HepG2 (cell line): ENCODE measurements around the gene IRX3. TPM values are rescaled to one million over a fixed set of nuclear protein-coding genes. Genes with fewer than 3 reads are reported as not detected.

ENCODE experiments used
- ATAC-seq: fragments of 200-7000 bp; cut with Tn5 transposase; 3 replicates; pipeline ENCODE4 v1.9.1; 2020; ENCODE audit warnings: mild to moderate bottlenecking, moderate library complexity
- BruUV-seq: library from RNA; stranded (reverse); fragments of 400-500 nt; replicated peaks from 2 replicates; lab custom pipeline; 2021; lab: Mats Ljungman, UMichigan
- CTCF ChIA-PET: fragments of 300-600 bp; formaldehyde crosslinking; extraction: SDS; loops from one replicate; lab custom pipeline; 2021; ENCODE audit warnings: low total read pairs, inconsistent platforms, low intra/inter-chr PET ratio; lab: Yijun Ruan, JAX
- POLR2A ChIA-PET: fragments of 350-600 bp; sonication (Branson Sonifier 250); formaldehyde crosslinking; loops from one replicate; lab custom pipeline; 2020; ENCODE audit warnings: antibody characterized with exemption, inconsistent platforms; lab: Yijun Ruan, JAX
- DNase-seq: peaks from one replicate; pipeline ENCODE4 v3.0.0-alpha.2; 2015; ENCODE audit warnings: low spot score
- FAIRE-seq: peaks from 3 replicates; lab custom pipeline; 2011; peaks lifted over from hg19 to GRCh38; lab: Jason Lieb, UNC
- H2AFZ ChIP-seq: one replicate; pipeline ENCODE4 v1.6.1; 2011; ENCODE audit warnings: low read length, inconsistent platforms
- H3K27ac ChIP-seq: fragments of 300-600 bp; 3 replicates; pipeline ENCODE4 v1.8.0; 2011; ENCODE audit warnings: mixed run types, mild to moderate bottlenecking, mixed read lengths, low read length, inconsistent platforms; ENCODE audit not compliant: insufficient read depth; ENCODE audit errors: extremely low read length
- H3K27me3 ChIP-seq, 2 experiments: fragments of 200-600 bp in 1 of 2; 2 replicates in 1 of 2; 3 replicates in 1 of 2; pipeline versions ENCODE4 v1.6.0 to v1.8.0; 2011; ENCODE audit warnings: low read length in 2 of 2, mild to moderate bottlenecking in 2 of 2, moderate library complexity in 2 of 2, inconsistent platforms in 1 of 2; ENCODE audit not compliant: insufficient read depth in 2 of 2, control insufficient read depth in 1 of 2
- H3K36me3 ChIP-seq, 2 experiments: fragments of 200-600 bp in 1 of 2; replicated peaks in 1 of 2; 2 replicates in 1 of 2; 3 replicates in 1 of 2; pipeline versions ENCODE4 v1.5.1 to v1.8.0; 2011; ENCODE audit warnings: low read length in 2 of 2, inconsistent platforms in 1 of 2; ENCODE audit not compliant: insufficient read depth in 2 of 2, control insufficient read depth in 1 of 2
- H3K4me1 ChIP-seq: 2 replicates; pipeline ENCODE4 v1.5.1; 2012; ENCODE audit warnings: low read length, inconsistent platforms; ENCODE audit not compliant: insufficient read depth
- H3K4me2 ChIP-seq: 2 replicates; pipeline ENCODE4 v1.6.0; 2011; ENCODE audit warnings: low read depth, low read length, inconsistent platforms
- H3K4me3 ChIP-seq, 3 experiments: fragments of 200-600 bp in 1 of 3; sonication (generic), shearing (Covaris generic) in 1 of 3; replicated peaks in 1 of 3; 2 replicates each; pipeline ENCODE4 v1.5.1; 2011 to 2016; ENCODE audit warnings: low read length in 3 of 3, inconsistent platforms in 2 of 3, low read depth in 2 of 3, mild to moderate bottlenecking in 2 of 3, control low read depth in 1 of 3, mixed read lengths in 1 of 3; ENCODE audit not compliant: insufficient read depth in 1 of 3
- H3K79me2 ChIP-seq: one replicate; pipeline ENCODE4 v1.6.1; 2011; ENCODE audit warnings: low read length, inconsistent platforms; ENCODE audit not compliant: insufficient read depth
- H3K9ac ChIP-seq: 2 replicates; pipeline ENCODE4 v1.6.0; 2011; ENCODE audit warnings: mild to moderate bottlenecking, low read depth, low read length, inconsistent platforms; ENCODE audit not compliant: insufficient read depth
- H3K9me3 ChIP-seq: 2 replicates; pipeline ENCODE4 v1.5.1; 2012; ENCODE audit warnings: mild to moderate bottlenecking, low read length
- H4K20me1 ChIP-seq: 2 replicates; pipeline ENCODE4 v1.6.0; 2011; ENCODE audit warnings: inconsistent platforms, mild to moderate bottlenecking, low read length, moderate library complexity; ENCODE audit not compliant: insufficient read depth
- GTF2F1 ChIP-seq: fragments of 150-350 bp; IDR thresholded peaks from 2 replicates; pipeline ENCODE4 v1.6.1; 2014; ENCODE audit warnings: low read length
- LCORL ChIP-seq, 2 experiments: fragments of 450-650 bp in 1 of 2; sonication (generic) in 1 of 2; formaldehyde crosslinking in 1 of 2; IDR thresholded peaks; 2 replicates each; pipeline versions ENCODE4 v1.5.0 to v1.6.1; 2017 to 2020; ENCODE audit warnings: antibody characterized with exemption in 1 of 2, missing genetic modification reagents in 1 of 2
- MED1 ChIP-seq: sonication (generic); formaldehyde crosslinking; IDR thresholded peaks from 2 replicates; pipeline ENCODE4 v1.4.0; 2020; ENCODE audit warnings: missing genetic modification reagents
- NR2F6 ChIP-seq, 2 experiments: IDR thresholded peaks; 2 replicates each; pipeline ENCODE4 v1.6.1; 2016; ENCODE audit warnings: antibody characterized with exemption in 1 of 2, mild to moderate bottlenecking in 1 of 2
- POGZ ChIP-seq: sonication (generic); formaldehyde crosslinking; IDR thresholded peaks from 2 replicates; pipeline ENCODE4 v1.4.0; 2020; ENCODE audit warnings: mild to moderate bottlenecking, missing genetic modification reagents
- STAT6 ChIP-seq: sonication (generic); formaldehyde crosslinking; IDR thresholded peaks from 2 replicates; pipeline ENCODE4 v1.4.0; 2020; ENCODE audit warnings: missing genetic modification reagents, mild to moderate bottlenecking, borderline replicate concordance
- XRCC5 ChIP-seq: fragments of 200-400 bp; formaldehyde crosslinking; optimal IDR thresholded peaks from 2 replicates; pipeline ENCODE3; 2017; ENCODE audit warnings: mild to moderate bottlenecking, low read length
- ZBTB33 ChIP-seq: sonication (generic); formaldehyde crosslinking; IDR thresholded peaks from 2 replicates; pipeline ENCODE4 v1.4.0; 2020; ENCODE audit warnings: missing genetic modification reagents
- ZNF281 ChIP-seq: sonication (generic); formaldehyde crosslinking; IDR thresholded peaks from 2 replicates; pipeline ENCODE4 v1.4.0; 2020; ENCODE audit warnings: missing genetic modification reagents, borderline replicate concordance
- ZNF33B ChIP-seq: sonication (generic); formaldehyde crosslinking; IDR thresholded peaks from 2 replicates; pipeline ENCODE4 v1.5.1; 2020; ENCODE audit warnings: mild to moderate bottlenecking, missing genetic modification reagents
- ZNF543 ChIP-seq: sonication (generic); formaldehyde crosslinking; IDR thresholded peaks from 2 replicates; pipeline ENCODE4 v1.4.0; 2020; ENCODE audit warnings: mild to moderate bottlenecking, missing genetic modification reagents
- ZNF710 ChIP-seq: sonication (generic); formaldehyde crosslinking; IDR thresholded peaks from 2 replicates; pipeline ENCODE4 v1.5.0; 2020; ENCODE audit warnings: mild to moderate bottlenecking, missing genetic modification reagents, borderline replicate concordance
- ZSCAN21 ChIP-seq: sonication (generic); formaldehyde crosslinking; IDR thresholded peaks from 2 replicates; pipeline ENCODE4 v1.8.0; 2022; ENCODE audit warnings: mild to moderate bottlenecking, missing genetic modification reagents, moderate library complexity, borderline replicate concordance
- WGBS: methylation state at CpG from one replicate; pipeline ENCODE4 v1.1.6; 2017; ENCODE audit warnings: low lambda C conversion rate; 5-methylcytosine and 5-hydroxymethylcytosine counted together
- in situ Hi-C: cut with HindIII; loops from 2 replicates; pipeline ENCODE4 v1.10.0; 2017; ENCODE audit warnings: low pct_unique_long_range_greater_than_20kb; ENCODE audit not compliant: extremely low pct_ligation_motif_present
- intact Hi-C: fragments of 100-400 bp; cut with micrococcal nuclease; formaldehyde crosslinking; loops from one replicate; pipeline ENCODE4 v1.10.0; 2022; ENCODE audit not compliant: unreplicated experiment
- polyA plus RNA-seq, 8 experiments: library from polyadenylated mRNA; depleted of rRNA in 3 of 8; stranded (reverse) in 7 of 8; unstranded in 1 of 8; fragments of >200 nt; fragmentation: Illumina TruSeq in 4 of 8; extraction: Trizol in 4 of 8; gene quantifications; 2 replicates each; pipeline versions ENCODE4 v1.2.1 to v1.2.3, GENCODE V29; 2011 to 2016; ENCODE audit warnings: low read depth in 4 of 8, missing spikeins in 1 of 8, mixed read lengths in 1 of 8; ENCODE audit not compliant: insufficient read depth in 1 of 8
- total RNA-seq, 5 experiments: library from RNA; depleted of rRNA; stranded (reverse); fragments of >200 nt; fragmentation: Illumina TruSeq; extraction: Trizol; gene quantifications; 2 replicates each; pipeline ENCODE4 v1.2.3, GENCODE V29; 2016; ENCODE audit warnings: low read depth in 1 of 5

IRX3 gene
- total and polyA plus RNA-seq, 2 of the 13 experiments (the other 11 are each of a cell fraction or from before 2014, with no cell fraction given) = 9.2 to 16.4 TPM

GRCh38 chr16:54269461-54269860 lies 17.1 kb downstream of the IRX3 start (continued):
- TF ChIP-seq ZBTB33 (no peak), LCORL (IDR thresholded peaks at IDR 0.05) (no peak), LCORL (CRISPR knock-in tag; IDR thresholded peaks at IDR 0.05) (no peak), ZNF710 (CRISPR knock-in tag) (no peak), GTF2F1 (no peak), ZSCAN21 (CRISPR knock-in tag) (no peak), NR2F6 (IDR thresholded peaks at IDR 0.05) (no peak), NR2F6 (CRISPR knock-in tag; IDR thresholded peaks at IDR 0.05) (no peak)

GRCh38 chr16:54268766-54269165 lies 17.8 kb downstream of the IRX3 start:
- peak; percentile 34; the same call in 2 of the 3 replicates for ATAC-seq
- intact Hi-C loops (loop anchor here (5.0 kb wide), 1 partner anchor 91 kb away; no protein-coding TSS in a partner anchor), in situ Hi-C loops (no loop called here)
- H3K9me3 ChIP-seq = no peaks in the 10 kb centered on the region
- H4K20me1 ChIP-seq = no peaks in the 10 kb centered on the region
- DNase-seq = no peak
- no peaks in the 10 kb centered on the region for H3K79me2 ChIP-seq
- H3K27me3 ChIP-seq = no peaks in the 10 kb centered on the region
- peak overlapping the region; percentile 58 for H3K27ac ChIP-seq
- BruUV-seq = no TSS peak
- peak overlapping the region; percentile 70 for H3K4me2 ChIP-seq
- ChIA-PET POLR2A (interaction anchor here (0.8 to 1.6 kb wide), 3 partner anchors 10 to 94 kb away, joined by 3 to 6 read pairs (median 3); partner anchors contain the start of gene IRX3), CTCF (no interaction called here)
- WGBS = 57% methylated on average over 4 of the region's 4 CpGs
- H2AFZ ChIP-seq = peak overlapping the region; percentile 72
- FAIRE-seq = no peak
- H3K4me1 ChIP-seq = peaks cover 46% of the 10 kb centered on the region
- H3K9ac ChIP-seq = peak overlapping the region; percentile 18; the same call in 1 of the 2 replicates
- H3K4me3 ChIP-seq = peak overlapping the region in 1 of 3 experiments; percentile 35; a peak in 2 of 6 replicates
- no peaks in the 10 kb centered on the region for H3K36me3 ChIP-seq
- peak; percentile 8; the same call in 1 of the 2 replicates for TF ChIP-seq ZNF281 (CRISPR knock-in tag)
- 0 out of 2 replicates have a peak, but pooled peaks have one; percentile 6 for TF ChIP-seq POGZ (CRISPR knock-in tag)
- no peak for TF ChIP-seq STAT6 (CRISPR knock-in tag)
- TF ChIP-seq XRCC5 = peak; percentile 22
- peak; percentile 3; the same call in 1 of the 2 replicates for TF ChIP-seq MED1
- 0 out of 2 replicates have a peak, but pooled peaks have one; percentile 0 for TF ChIP-seq ZNF33B
- no peak for TF ChIP-seq ZNF543
